H1 (cell line): ENCODE results near the gene BOK. TPM values are rescaled to one million over a fixed set of nuclear protein-coding genes. Genes with fewer than 3 reads are reported as not detected.

Experiments
- ATF3 ChIP-seq: IDR thresholded peaks from 2 replicates; pipeline ENCODE4 v1.6.1; 2011; ENCODE audit warnings: low read depth, mild to moderate bottlenecking, low read length; ENCODE audit not compliant: insufficient read depth
- BACH1 ChIP-seq: IDR thresholded peaks from 2 replicates; pipeline ENCODE4 v1.6.1; 2012; ENCODE audit warnings: low read length, improper control_type of control experiment
- CBX5 ChIP-seq: fragments of 300-800, 300-1000 bp; sonication (generic); IDR thresholded peaks from 2 replicates; pipeline ENCODE4 v1.7.1; 2016; ENCODE audit warnings: antibody characterized with exemption, low read length, low read depth
- EGR1 ChIP-seq: IDR thresholded peaks from 2 replicates; pipeline ENCODE4 v1.6.1; 2011; ENCODE audit warnings: low read depth, low read length, borderline replicate concordance
- GABPA ChIP-seq: IDR thresholded peaks from 2 replicates; pipeline ENCODE4 v1.6.1; 2011; ENCODE audit warnings: mild to moderate bottlenecking, low read length, moderate library complexity, borderline replicate concordance; ENCODE audit not compliant: insufficient read depth
- JUN ChIP-seq: IDR thresholded peaks from 2 replicates; pipeline ENCODE4 v1.6.1; 2011; ENCODE audit warnings: low read depth, mild to moderate bottlenecking, improper control_type of control experiment, low read length
- MAFK ChIP-seq: IDR thresholded peaks from 2 replicates; pipeline ENCODE4 v1.6.1; 2012; ENCODE audit warnings: low read depth, mild to moderate bottlenecking, improper control_type of control experiment, low read length
- NANOG ChIP-seq: IDR thresholded peaks from 2 replicates; pipeline ENCODE4 v1.6.1; 2011; ENCODE audit warnings: low read length, low read depth, mild to moderate bottlenecking, inconsistent platforms; ENCODE audit not compliant: insufficient read depth, poor library complexity, severe bottlenecking
- NRF1 ChIP-seq: IDR thresholded peaks from 2 replicates; pipeline ENCODE4 v1.6.1; 2011; ENCODE audit warnings: mild to moderate bottlenecking, low read depth, low read length, improper control_type of control experiment
- RAD21 ChIP-seq, 2 experiments: IDR thresholded peaks in 1 of 2; conservative IDR thresholded peaks in 1 of 2; 2 replicates each; pipeline ENCODE4 v1.6.1; 2011; ENCODE audit warnings: low read depth in 2 of 2, low read length in 2 of 2, improper control_type of control experiment in 1 of 2, inconsistent platforms in 1 of 2, mild to moderate bottlenecking in 1 of 2, moderate library complexity in 1 of 2
- RXRA ChIP-seq: IDR thresholded peaks from 2 replicates; pipeline ENCODE4 v1.6.1; 2011; ENCODE audit warnings: low read depth, mild to moderate bottlenecking, low read length, moderate library complexity; ENCODE audit not compliant: insufficient read depth
- SAP30 ChIP-seq: fragments of 300-600 bp; sonication (generic); IDR thresholded peaks from 2 replicates; pipeline ENCODE4 v1.7.1; 2012; ENCODE audit warnings: low read length, moderate library complexity, mild to moderate bottlenecking, inconsistent platforms; ENCODE audit not compliant: insufficient read depth, insufficient replicate concordance
- SIX5 ChIP-seq: IDR thresholded peaks from 2 replicates; pipeline ENCODE4 v1.6.1; 2011; ENCODE audit warnings: mild to moderate bottlenecking, low read depth, low read length
- SP1 ChIP-seq: IDR thresholded peaks from 2 replicates; pipeline ENCODE4 v1.6.1; 2011; ENCODE audit warnings: low read depth, low read length
- SP4 ChIP-seq: IDR thresholded peaks from 2 replicates; pipeline ENCODE4 v1.6.1; 2012; ENCODE audit warnings: low read length, inconsistent platforms
- USF2 ChIP-seq: IDR thresholded peaks from 2 replicates; pipeline ENCODE4 v1.6.1; 2011; ENCODE audit warnings: low read length, improper control_type of control experiment
- polyA plus RNA-seq, 7 experiments: library from polyadenylated mRNA; depleted of rRNA in 3 of 7; stranded (reverse) in 5 of 7; unstranded in 2 of 7; fragments of >200 nt in 5 of 7; fragments of 200-250 nt in 2 of 7; gene quantifications; 1 replicate in 5 of 7; 2 replicates in 1 of 7; 4 replicates in 1 of 7; pipeline versions ENCODE4 v1.2.1 to v1.2.3, GENCODE V29; 2011 to 2013; ENCODE audit warnings: missing spikeins in 2 of 7, mixed read lengths in 2 of 7
- total RNA-seq: library from RNA; stranded (reverse); fragmentation: NEBNext Ultra II Directional; extraction: Animal tissue kit (Norgen Biotek cat#: 25700); gene quantifications from 2 replicates; pipeline ENCODE4 v1.2.1, GENCODE V29; 2021
- TF ChIP-seq, protein P1 (sequence below), 3 experiments: IDR thresholded peaks; 1 replicate in 2 of 3; 2 replicates in 1 of 3; pipeline versions ENCODE4 v1.5.1 to v1.6.1; 2011; ENCODE audit warnings: low read length in 3 of 3, mild to moderate bottlenecking in 3 of 3, inconsistent platforms in 2 of 3, low read depth in 1 of 3, moderate library complexity in 1 of 3; ENCODE audit not compliant: insufficient read depth in 1 of 3; ENCODE audit errors: control extremely low read depth in 1 of 3
- TF ChIP-seq, protein P2 (sequence below): IDR thresholded peaks from 2 replicates; pipeline ENCODE4 v1.6.1; 2012; ENCODE audit warnings: inconsistent platforms

The BOK gene
- total and polyA plus RNA-seq, 2 of the 8 experiments (the other 6 are each of a cell fraction or from before 2014, with no cell fraction given): 33.7 to 37.6 TPM

- TF ChIP-seq BACH1: peak; percentile 45; the same call in 1 of the 2 replicates
- no peak for TF ChIP-seq NANOG
- TF ChIP-seq ATF3: no peak
- no peak for TF ChIP-seq EGR1
- 0 out of 2 replicates have a peak, but pooled peaks have one; percentile 6 for TF ChIP-seq USF2
- no peak for TF ChIP-seq CBX5
- TF ChIP-seq SP4: no peak
- TF ChIP-seq, protein P1, sequence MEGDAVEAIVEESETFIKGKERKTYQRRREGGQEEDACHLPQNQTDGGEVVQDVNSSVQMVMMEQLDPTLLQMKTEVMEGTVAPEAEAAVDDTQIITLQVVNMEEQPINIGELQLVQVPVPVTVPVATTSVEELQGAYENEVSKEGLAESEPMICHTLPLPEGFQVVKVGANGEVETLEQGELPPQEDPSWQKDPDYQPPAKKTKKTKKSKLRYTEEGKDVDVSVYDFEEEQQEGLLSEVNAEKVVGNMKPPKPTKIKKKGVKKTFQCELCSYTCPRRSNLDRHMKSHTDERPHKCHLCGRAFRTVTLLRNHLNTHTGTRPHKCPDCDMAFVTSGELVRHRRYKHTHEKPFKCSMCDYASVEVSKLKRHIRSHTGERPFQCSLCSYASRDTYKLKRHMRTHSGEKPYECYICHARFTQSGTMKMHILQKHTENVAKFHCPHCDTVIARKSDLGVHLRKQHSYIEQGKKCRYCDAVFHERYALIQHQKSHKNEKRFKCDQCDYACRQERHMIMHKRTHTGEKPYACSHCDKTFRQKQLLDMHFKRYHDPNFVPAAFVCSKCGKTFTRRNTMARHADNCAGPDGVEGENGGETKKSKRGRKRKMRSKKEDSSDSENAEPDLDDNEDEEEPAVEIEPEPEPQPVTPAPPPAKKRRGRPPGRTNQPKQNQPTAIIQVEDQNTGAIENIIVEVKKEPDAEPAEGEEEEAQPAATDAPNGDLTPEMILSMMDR (IDR thresholded peaks at IDR 0.05; ENCODE audit: control extremely low read depth in 1 of 3, insufficient read depth in 1 of 3, low read depth in 1 of 3, low read length in 3 of 3): peak; percentile 72 to 81 (median 79)
- no peak for TF ChIP-seq MAFK
- peak; percentile 57 to 72 for TF ChIP-seq RAD21 (IDR thresholded peaks at IDR 0.05 in 1 of 2, conservative IDR thresholded peaks at IDR 0.05 in 1 of 2; ENCODE audit: low read depth in 2 of 2, low read length in 2 of 2)
- no peak for TF ChIP-seq SAP30
- peak; percentile 31; the same call in 1 of the 2 replicates for TF ChIP-seq GABPA
- no peak for TF ChIP-seq JUN
- TF ChIP-seq RXRA: no peak
- no peak for TF ChIP-seq SIX5
- no peak for TF ChIP-seq SP1
- TF ChIP-seq NRF1: peak; percentile 18; the same call in 1 of the 2 replicates
- TF ChIP-seq, protein P2, sequence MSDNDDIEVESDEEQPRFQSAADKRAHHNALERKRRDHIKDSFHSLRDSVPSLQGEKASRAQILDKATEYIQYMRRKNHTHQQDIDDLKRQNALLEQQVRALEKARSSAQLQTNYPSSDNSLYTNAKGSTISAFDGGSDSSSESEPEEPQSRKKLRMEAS: peak; percentile 81
Measured at GRCh38 chr2:241609859-241610793, 51.6 kb downstream of the BOK start (continued).
